H9 (cell line): ENCODE results near the gene TSPEAR. TPM values are rescaled to one million over a fixed set of nuclear protein-coding genes. Genes with fewer than 3 reads are reported as not detected.

ENCODE experiments used
- DNase-seq: peaks from one replicate; pipeline ENCODE4 v3.0.0-alpha.2; 2017
- H2AFZ ChIP-seq: one replicate; pipeline ENCODE4 v1.6.1; 2013; ENCODE audit warnings: mild to moderate bottlenecking, low read length, control low read depth, moderate library complexity
- H2AK5ac ChIP-seq: 2 replicates; pipeline ENCODE4 v1.6.1; 2013; ENCODE audit warnings: low read length, control low read depth, mixed read lengths; ENCODE audit not compliant: insufficient read length
- H2BK120ac ChIP-seq: one replicate; pipeline ENCODE4 v1.6.1; 2013; ENCODE audit warnings: low read depth, mild to moderate bottlenecking, low read length, control low read depth, inconsistent platforms; ENCODE audit not compliant: poor library complexity, severe bottlenecking
- H2BK12ac ChIP-seq: 2 replicates; pipeline ENCODE4 v1.6.1; 2013; ENCODE audit warnings: low read length, control low read depth, mixed read lengths, low read depth; ENCODE audit not compliant: insufficient read length
- H2BK15ac ChIP-seq: 2 replicates; pipeline ENCODE4 v1.6.1; 2013; ENCODE audit warnings: low read depth, low read length, control low read depth
- H2BK20ac ChIP-seq: one replicate; pipeline ENCODE4 v1.6.1; 2013; ENCODE audit warnings: low read depth, mild to moderate bottlenecking, low read length, control low read depth, inconsistent platforms; ENCODE audit not compliant: poor library complexity, severe bottlenecking
- H2BK5ac ChIP-seq: 2 replicates; pipeline ENCODE4 v1.6.1; 2013; ENCODE audit warnings: low read length, control low read depth, mixed read lengths; ENCODE audit not compliant: insufficient read length
- H3K14ac ChIP-seq: 2 replicates; pipeline ENCODE4 v1.6.1; 2013; ENCODE audit warnings: low read length, control low read depth; ENCODE audit not compliant: insufficient read depth
- H3K18ac ChIP-seq: 2 replicates; pipeline ENCODE4 v1.6.1; 2013; ENCODE audit warnings: low read depth, mild to moderate bottlenecking, mixed read lengths, low read length, control low read depth; ENCODE audit not compliant: insufficient read length
- H3K23ac ChIP-seq: 2 replicates; pipeline ENCODE4 v1.6.1; 2013; ENCODE audit warnings: low read length, control low read depth, mixed read lengths, low read depth; ENCODE audit not compliant: insufficient read length
- H3K23me2 ChIP-seq: 2 replicates; pipeline ENCODE4 v1.6.1; 2013; ENCODE audit warnings: low read depth, mild to moderate bottlenecking, mixed read lengths, low read length, control low read depth; ENCODE audit not compliant: insufficient read length, poor library complexity, severe bottlenecking
- H3K27ac ChIP-seq: 2 replicates; pipeline ENCODE4 v1.5.1; 2013; ENCODE audit warnings: low read length, control low read depth, mixed read lengths, low read depth; ENCODE audit not compliant: insufficient read length
- H3K27me3 ChIP-seq: 2 replicates; pipeline ENCODE4 v1.6.1; 2013; ENCODE audit warnings: low read length, control low read depth, inconsistent platforms; ENCODE audit not compliant: insufficient read depth
- H3K4ac ChIP-seq: 2 replicates; pipeline ENCODE4 v1.6.1; 2013; ENCODE audit warnings: low read depth, mild to moderate bottlenecking, control low read depth, inconsistent platforms, low read length, moderate library complexity
- H3K4me1 ChIP-seq: 2 replicates; pipeline ENCODE4 v1.6.1; 2013; ENCODE audit warnings: low read length, control low read depth, inconsistent platforms; ENCODE audit not compliant: insufficient read depth
- H3K4me2 ChIP-seq: 2 replicates; pipeline ENCODE4 v1.6.1; 2013; ENCODE audit warnings: low read length, control low read depth, mixed read lengths; ENCODE audit not compliant: insufficient read length, insufficient read depth
- H3K56ac ChIP-seq: 2 replicates; pipeline ENCODE4 v1.6.1; 2013; ENCODE audit warnings: low read depth, mild to moderate bottlenecking, mixed read lengths, low read length, control low read depth; ENCODE audit not compliant: insufficient read length
- H3K79me1 ChIP-seq: 2 replicates; pipeline ENCODE4 v1.6.1; 2013; ENCODE audit warnings: low read depth, mild to moderate bottlenecking, moderate library complexity, low read length, control low read depth, inconsistent platforms; ENCODE audit not compliant: insufficient read depth, poor library complexity, severe bottlenecking
- H3K79me2 ChIP-seq: 2 replicates; pipeline ENCODE4 v1.6.1; 2013; ENCODE audit warnings: low read length, control low read depth, inconsistent platforms; ENCODE audit not compliant: insufficient read depth
- H3K9ac ChIP-seq: 2 replicates; pipeline ENCODE4 v1.6.1; 2013; ENCODE audit warnings: low read length, control low read depth, mixed read lengths; ENCODE audit not compliant: insufficient read length; ENCODE audit errors: extremely low read depth
- H3K9me3 ChIP-seq: one replicate; pipeline ENCODE4 v1.6.1; 2013; ENCODE audit warnings: low read depth, low read length, inconsistent platforms; ENCODE audit not compliant: control insufficient read depth
- H3T11ph ChIP-seq: one replicate; pipeline ENCODE4 v1.6.1; 2013; ENCODE audit warnings: mild to moderate bottlenecking, low read length, control low read depth, inconsistent platforms
- H4K20me1 ChIP-seq: one replicate; pipeline ENCODE4 v1.6.1; 2013; ENCODE audit not compliant: control insufficient read depth, insufficient read length, insufficient read depth
- H4K5ac ChIP-seq: 2 replicates; pipeline ENCODE4 v1.6.1; 2013; ENCODE audit warnings: low read depth, mild to moderate bottlenecking, mixed read lengths, low read length, control low read depth; ENCODE audit not compliant: insufficient read length
- H4K8ac ChIP-seq: replicated peaks from 2 replicates; pipeline ENCODE4 v1.6.1; 2013; ENCODE audit warnings: low read length, control low read depth, mixed read lengths, low read depth; ENCODE audit not compliant: insufficient read length
- H4K91ac ChIP-seq: 2 replicates; pipeline ENCODE4 v1.6.1; 2013; ENCODE audit warnings: low read depth, mild to moderate bottlenecking, moderate library complexity, mixed read lengths, low read length, control low read depth; ENCODE audit not compliant: insufficient read length
- H3K27ac Mint-ChIP-seq, 3 experiments: 2 replicates in 2 of 3; 3 replicates in 1 of 3; pipeline ENCODE4 v1.8.0; 2020 to 2021; ENCODE audit warnings: mixed read lengths in 3 of 3, mild to moderate bottlenecking in 1 of 3, moderate library complexity in 1 of 3
- H3K27me3 Mint-ChIP-seq: 2 replicates; pipeline ENCODE4 v1.8.0; 2021; ENCODE audit warnings: low read depth, mild to moderate bottlenecking, moderate library complexity, mixed read lengths
- H3K36me3 Mint-ChIP-seq, 3 experiments: 2 replicates in 2 of 3; 3 replicates in 1 of 3; pipeline ENCODE4 v1.8.0; 2020 to 2021; ENCODE audit warnings: low read depth in 3 of 3, mixed read lengths in 3 of 3; ENCODE audit not compliant: insufficient read depth in 1 of 3
- H3K4me1 Mint-ChIP-seq, 2 experiments: 2 replicates each; pipeline ENCODE4 v1.8.0; 2020; ENCODE audit warnings: mixed read lengths in 2 of 2
- H3K4me3 Mint-ChIP-seq, 2 experiments: 2 replicates in 1 of 2; 3 replicates in 1 of 2; pipeline ENCODE4 v1.8.0; 2020 to 2021; ENCODE audit warnings: mild to moderate bottlenecking in 2 of 2, mixed read lengths in 2 of 2, moderate library complexity in 1 of 2
- H3K9me3 Mint-ChIP-seq, 2 experiments: 2 replicates in 1 of 2; 3 replicates in 1 of 2; pipeline ENCODE4 v1.8.0; 2020; ENCODE audit warnings: mild to moderate bottlenecking in 2 of 2, mixed read lengths in 2 of 2, moderate library complexity in 1 of 2
- WGBS: extraction: QIAGEN DNeasy Blood & Tissue Kit; methylation state at CpG from one replicate; pipeline ENCODE4 v1.1.7; 2013; ENCODE audit warnings: missing lambda C conversion rate, low lambda C conversion rate, mixed read lengths; ENCODE audit not compliant: insufficient read length; ENCODE audit errors: extremely low coverage; 5-methylcytosine and 5-hydroxymethylcytosine counted together
- total RNA-seq: library from RNA; stranded (reverse); gene quantifications from 2 replicates; pipeline ENCODE4 v1.2.1, GENCODE V29; 2021
- TF ChIP-seq, protein P1 (sequence below): fragments of 200-600 bp; sonication (generic); conservative IDR thresholded peaks from 3 replicates; pipeline ENCODE4 v1.8.0; 2021; ENCODE audit warnings: antibody characterized with exemption, mild to moderate bottlenecking

Gene TSPEAR
- total RNA-seq, 1 experiment from 2014 or later = 1.3 TPM

DNA sequence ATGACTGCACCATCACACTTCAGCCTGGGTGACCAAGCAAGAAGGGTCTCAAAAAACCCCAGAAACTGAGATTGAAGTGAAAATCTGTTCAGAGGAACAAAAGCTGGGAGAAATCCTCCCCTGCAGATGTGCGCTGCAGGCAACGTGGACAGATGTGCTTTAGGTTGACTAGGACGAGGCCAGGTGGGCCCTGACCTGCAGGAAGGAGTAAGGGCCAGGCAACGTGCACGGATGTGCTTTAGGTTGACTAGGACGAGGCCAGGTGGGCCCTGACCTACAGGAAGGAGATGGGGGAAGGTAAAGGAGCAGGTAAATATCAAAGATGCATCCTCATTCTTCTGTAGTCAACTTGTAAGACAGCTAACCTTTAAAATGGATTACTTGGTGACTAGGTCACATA lies 26.9 kb downstream of the TSPEAR start:
- Histone ChIP-seq H2BK12ac (no peak overlapping the region), H3K4me2 (no peak overlapping the region), H3K27ac (no peak overlapping the region), H3K14ac (no peak overlapping the region), H3K27me3 (no peaks in the 10 kb centered on the region), H3K9me3 (no peaks in the 10 kb centered on the region), H3K9ac (no peak overlapping the region), H3K4me1 (peaks cover 5% of the 10 kb centered on the region; the same call in 1 of the 2 replicates), H4K8ac (no peak overlapping the region), H3K4ac (no peak overlapping the region), H2BK5ac (no peak overlapping the region), H3K18ac (no peak overlapping the region), H2BK15ac (no peak overlapping the region), H3K23ac (no peak overlapping the region), H3K79me1 (no peaks in the 10 kb centered on the region), H3K56ac (no peak overlapping the region), H4K20me1 (no peaks in the 10 kb centered on the region), H2AK5ac (no peak overlapping the region), H4K5ac (no peak overlapping the region), H2AFZ (no peak overlapping the region), H3K79me2 (no peaks in the 10 kb centered on the region), H3K23me2 (no peaks in the 10 kb centered on the region), H2BK120ac (no peak overlapping the region), H4K91ac (no peak overlapping the region), H3T11ph (no peak overlapping the region), H2BK20ac (no peak overlapping the region)
- TF ChIP-seq, protein P1, sequence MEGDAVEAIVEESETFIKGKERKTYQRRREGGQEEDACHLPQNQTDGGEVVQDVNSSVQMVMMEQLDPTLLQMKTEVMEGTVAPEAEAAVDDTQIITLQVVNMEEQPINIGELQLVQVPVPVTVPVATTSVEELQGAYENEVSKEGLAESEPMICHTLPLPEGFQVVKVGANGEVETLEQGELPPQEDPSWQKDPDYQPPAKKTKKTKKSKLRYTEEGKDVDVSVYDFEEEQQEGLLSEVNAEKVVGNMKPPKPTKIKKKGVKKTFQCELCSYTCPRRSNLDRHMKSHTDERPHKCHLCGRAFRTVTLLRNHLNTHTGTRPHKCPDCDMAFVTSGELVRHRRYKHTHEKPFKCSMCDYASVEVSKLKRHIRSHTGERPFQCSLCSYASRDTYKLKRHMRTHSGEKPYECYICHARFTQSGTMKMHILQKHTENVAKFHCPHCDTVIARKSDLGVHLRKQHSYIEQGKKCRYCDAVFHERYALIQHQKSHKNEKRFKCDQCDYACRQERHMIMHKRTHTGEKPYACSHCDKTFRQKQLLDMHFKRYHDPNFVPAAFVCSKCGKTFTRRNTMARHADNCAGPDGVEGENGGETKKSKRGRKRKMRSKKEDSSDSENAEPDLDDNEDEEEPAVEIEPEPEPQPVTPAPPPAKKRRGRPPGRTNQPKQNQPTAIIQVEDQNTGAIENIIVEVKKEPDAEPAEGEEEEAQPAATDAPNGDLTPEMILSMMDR = no peak
- H3K4me1 Mint-ChIP-seq = peaks cover 25 to 27% of the 10 kb centered on the region in 2 experiments
- H3K9me3 Mint-ChIP-seq = peaks cover 0 to 4% of the 10 kb centered on the region in 2 experiments; a peak in 2 of 5 replicates
- H3K4me3 Mint-ChIP-seq = no peak overlapping the region
- H3K27ac Mint-ChIP-seq = no peak overlapping the region
- no CpG with 5 or more reads among the region's 6 CpGs for WGBS
- peak; percentile 12 for DNase-seq
- peaks cover 32% of the 10 kb centered on the region for H3K27me3 Mint-ChIP-seq
- H3K36me3 Mint-ChIP-seq = no peaks in the 10 kb centered on the region; a peak in 1 of 7 replicates
